Smooth muscle cell (in vitro differentiated cells): ENCODE data around the gene NXPH3. TPM values are rescaled to one million over a fixed set of nuclear protein-coding genes. Genes with fewer than 3 reads are reported as not detected.

Experiments used
- DNase-seq: peaks from one replicate; lab custom pipeline; 2025; ENCODE audit not compliant: unreplicated experiment; lab: John Stamatoyannopoulos, UW
- H2AFZ ChIP-seq: fragments of 200-600 bp; sonication (generic); 2 replicates; pipeline ENCODE4 v1.6.0; 2016; ENCODE audit warnings: antibody characterized with exemption, low read depth, mild to moderate bottlenecking
- H3F3A ChIP-seq: fragments of 200-600 bp; sonication (generic); 2 replicates; pipeline ENCODE4 v1.6.0; 2017; ENCODE audit warnings: antibody characterized with exemption, low read depth
- H3K27ac ChIP-seq: fragments of 200-600 bp; sonication (generic); 2 replicates; pipeline ENCODE4 v1.5.1; 2016; ENCODE audit warnings: low read depth, mild to moderate bottlenecking
- H3K27me3 ChIP-seq: fragments of 200-600 bp; sonication (generic); 2 replicates; pipeline ENCODE4 v1.6.1; 2016; ENCODE audit warnings: low read depth, mild to moderate bottlenecking
- H3K36me3 ChIP-seq: fragments of 200-600 bp; sonication (generic); 2 replicates; pipeline ENCODE4 v1.5.1; 2016; ENCODE audit warnings: low read depth
- H3K4me1 ChIP-seq: fragments of 200-600 bp; sonication (generic); 2 replicates; pipeline ENCODE4 v1.5.1; 2016; ENCODE audit warnings: low read depth
- H3K4me2 ChIP-seq: fragments of 200-600 bp; sonication (generic); 2 replicates; pipeline ENCODE4 v1.6.0; 2016; ENCODE audit warnings: mild to moderate bottlenecking
- H3K4me3 ChIP-seq: fragments of 200-600 bp; sonication (generic); 2 replicates; pipeline ENCODE4 v1.5.1; 2016; ENCODE audit warnings: mild to moderate bottlenecking
- H3K79me2 ChIP-seq: fragments of 200-600 bp; sonication (generic); 2 replicates; pipeline ENCODE4 v1.6.0; 2016; ENCODE audit warnings: low read depth, mild to moderate bottlenecking
- H3K9ac ChIP-seq: fragments of 200-600 bp; sonication (generic); 2 replicates; pipeline ENCODE4 v1.6.0; 2016; ENCODE audit warnings: low read depth
- H3K9me3 ChIP-seq: fragments of 200-600 bp; sonication (generic); replicated peaks from 2 replicates; pipeline ENCODE4 v1.5.1; 2016; ENCODE audit warnings: low read depth
- H4K20me1 ChIP-seq: fragments of 200-600 bp; sonication (generic); 2 replicates; pipeline ENCODE4 v1.6.0; 2016; ENCODE audit warnings: low read depth
- CTCF ChIP-seq: fragments of 200-600 bp; sonication (generic); IDR thresholded peaks from 2 replicates; pipeline ENCODE4 v1.5.1; 2017; ENCODE audit warnings: borderline replicate concordance, mild to moderate bottlenecking, antibody characterized with exemption; ENCODE audit not compliant: insufficient read depth, poor library complexity, severe bottlenecking
- WGBS: methylation state at CpG from one replicate; pipeline ENCODE4 v1.1.7; 2016; ENCODE audit warnings: low lambda C conversion rate; 5-methylcytosine and 5-hydroxymethylcytosine counted together
- polyA plus RNA-seq: library from polyadenylated mRNA; unstranded; fragments of >200 nt; fragmentation: Nextera tagmentation; extraction: Ambion mirVana; gene quantifications from 2 replicates; pipeline ENCODE4 v1.2.1, GENCODE V29; 2016
- total RNA-seq: library from RNA; depleted of rRNA; stranded (reverse); fragments of >200 nt; gene quantifications from 2 replicates; pipeline ENCODE4 v1.2.3, GENCODE V29; 2014

Gene NXPH3
- total and polyA plus RNA-seq, 2 experiments from 2014 or later = 1.5 to 3.6 TPM

- no peak overlapping the region for H3K4me3 ChIP-seq
- H3K36me3 ChIP-seq = peaks cover 27% of the 10 kb centered on the region
- H4K20me1 ChIP-seq = peaks cover 60% of the 10 kb centered on the region
- no peak for DNase-seq
- H3K27me3 ChIP-seq = no peaks in the 10 kb centered on the region
- no peak overlapping the region for H3K27ac ChIP-seq
- no peak overlapping the region for H2AFZ ChIP-seq
- no peaks in the 10 kb centered on the region for H3K9me3 ChIP-seq
- 88% methylated on average over 2 of the region's 2 CpGs for WGBS
- H3K79me2 ChIP-seq = peaks cover 29% of the 10 kb centered on the region
- no peak overlapping the region for H3K4me2 ChIP-seq
- no peaks in the 10 kb centered on the region for H3F3A ChIP-seq
- TF ChIP-seq CTCF = no peak
- no peak overlapping the region for H3K9ac ChIP-seq
- no peaks in the 10 kb centered on the region for H3K4me1 ChIP-seq
Observed at GRCh38 chr17:49621946-49622529, 46.4 kb downstream of the NXPH3 start.

- WGBS = 77% methylated on average over 3 of the region's 3 CpGs
Observed at GRCh38 chr17:49624896-49625295, 49.2 kb downstream of the NXPH3 start.

GRCh38 chr17:49629447-49629846, 53.8 kb downstream of the NXPH3 start:
- H3K79me2 ChIP-seq = peaks cover 80% of the 10 kb centered on the region
- H3K27me3 ChIP-seq = no peaks in the 10 kb centered on the region
- no peaks in the 10 kb centered on the region for H3K36me3 ChIP-seq
- DNase-seq = no peak
- no peak overlapping the region for H3K27ac ChIP-seq
- no peak overlapping the region for H3K4me2 ChIP-seq
- H3K4me3 ChIP-seq = no peak overlapping the region
- no peak for TF ChIP-seq CTCF
- no peak overlapping the region for H3K9ac ChIP-seq
- peaks cover 26% of the 10 kb centered on the region for H3K4me1 ChIP-seq
- no peaks in the 10 kb centered on the region for H3F3A ChIP-seq
- H2AFZ ChIP-seq = no peak overlapping the region
- H3K9me3 ChIP-seq = no peaks in the 10 kb centered on the region
- H4K20me1 ChIP-seq = peaks cover 96% of the 10 kb centered on the region

More at GRCh38 chr17:49624896-49625295, 49.2 kb downstream of the NXPH3 start:
- no peak overlapping the region for H3K4me3 ChIP-seq
- no peaks in the 10 kb centered on the region for H3K27me3 ChIP-seq
- no peaks in the 10 kb centered on the region for H3F3A ChIP-seq
- H2AFZ ChIP-seq = no peak overlapping the region
- H3K4me2 ChIP-seq = no peak overlapping the region
- no peak overlapping the region for H3K27ac ChIP-seq
- no peak for DNase-seq
- peaks cover 88% of the 10 kb centered on the region for H4K20me1 ChIP-seq
- no peak for TF ChIP-seq CTCF
- H3K79me2 ChIP-seq = peaks cover 55% of the 10 kb centered on the region
- H3K9me3 ChIP-seq = no peaks in the 10 kb centered on the region
- H3K9ac ChIP-seq = no peak overlapping the region
- H3K36me3 ChIP-seq = peaks cover 14% of the 10 kb centered on the region
- no peaks in the 10 kb centered on the region for H3K4me1 ChIP-seq
